K562 (cell line): ENCODE data around the gene ANKDD1A. TPM values are rescaled to one million over a fixed set of nuclear protein-coding genes. Genes with fewer than 3 reads are reported as not detected.

Source experiments
- CAMTA2 ChIP-seq: fragments of 250-450 bp; sonication (Bioruptor Pico); conservative IDR thresholded peaks from 2 replicates; pipeline ENCODE4 v1.5.1; 2022
- CBFA2T2 ChIP-seq: fragments of 450-650 bp; conservative IDR thresholded peaks from 2 replicates; pipeline ENCODE4 v1.6.1; 2017; ENCODE audit warnings: mild to moderate bottlenecking
- DPF2 ChIP-seq: fragments of 450-650 bp; IDR thresholded peaks from 2 replicates; pipeline ENCODE4 v1.6.1; 2016
- HNRNPK ChIP-seq: fragments of 200-400 bp; formaldehyde crosslinking; IDR thresholded peaks from one replicate; pipeline ENCODE4 v1.6.1; 2018; ENCODE audit warnings: mild to moderate bottlenecking, low read depth, low read length; ENCODE audit not compliant: poor library complexity, severe bottlenecking
- HOXB6 ChIP-seq: fragments of 250-450 bp; sonication (Bioruptor Pico); IDR thresholded peaks from 2 replicates; pipeline ENCODE4 v1.5.1; 2022; ENCODE audit warnings: mild to moderate bottlenecking, borderline replicate concordance
- MBD2 ChIP-seq: sonication (generic); IDR thresholded peaks from 2 replicates; pipeline ENCODE4 v1.6.1; 2016; ENCODE audit warnings: low read depth, borderline replicate concordance
- STAG1 ChIP-seq: sonication (generic); formaldehyde crosslinking; IDR thresholded peaks from 2 replicates; pipeline ENCODE4 v1.5.0; 2020; ENCODE audit warnings: missing genetic modification reagents, borderline replicate concordance
- STAT5A ChIP-seq: IDR thresholded peaks from 2 replicates; pipeline ENCODE4 v1.6.1; 2012; ENCODE audit warnings: low read length, inconsistent platforms, borderline replicate concordance
- TGIF2 ChIP-seq: sonication (generic); formaldehyde crosslinking; IDR thresholded peaks from 2 replicates; pipeline ENCODE4 v1.8.1; 2022; ENCODE audit warnings: mild to moderate bottlenecking, missing genetic modification reagents, moderate library complexity
- ZBED1 ChIP-seq: IDR thresholded peaks from 2 replicates; pipeline ENCODE4 v1.6.1; 2014
- ZBTB17 ChIP-seq: fragments of 450-650 bp; formaldehyde crosslinking; IDR thresholded peaks from 2 replicates; pipeline ENCODE4 v1.4.0; 2020; ENCODE audit warnings: mild to moderate bottlenecking
- ZEB2 ChIP-seq: fragments of 450-650 bp; IDR thresholded peaks from 2 replicates; pipeline ENCODE4 v1.6.1; 2016
- ZNF197 ChIP-seq: fragments of 200-800 bp; sonication (Bioruptor generic); IDR thresholded peaks from 2 replicates; pipeline ENCODE4 v1.6.1; 2016; ENCODE audit warnings: low read depth, missing genetic modification characterization, missing compliant biosample characterization
- ZNF316 ChIP-seq: fragments of 450-650 bp; IDR thresholded peaks from 2 replicates; pipeline ENCODE4 v1.6.1; 2016
- polyA plus RNA-seq, 8 experiments: library from polyadenylated mRNA; depleted of rRNA in 4 of 8; stranded (reverse) in 5 of 8; unstranded in 3 of 8; fragments of >200 nt; fragmentation: Nextera tagmentation in 2 of 8; fragmentation: Illumina TruSeq in 1 of 8; extraction: Ambion mirVana in 2 of 8; extraction: Trizol in 1 of 8; gene quantifications; 2 replicates each; pipeline versions ENCODE4 v1.2.1 to v1.2.3, GENCODE V29; 2011 to 2014; ENCODE audit warnings: inconsistent platforms in 1 of 8, missing spikeins in 1 of 8
- total RNA-seq, 7 experiments: library from RNA; depleted of rRNA in 6 of 7; stranded (reverse); fragments of >200 nt in 6 of 7; fragmentation: Illumina TruSeq in 2 of 7; extraction: Trizol in 2 of 7; gene quantifications; 2 replicates each; pipeline versions ENCODE4 v1.2.1 to v1.2.3, GENCODE V29; 2011 to 2021; ENCODE audit warnings: low replicate concordance in 1 of 7
- TF ChIP-seq, protein P1 (sequence below): fragments of 250-450 bp; sonication (Bioruptor Pico); IDR thresholded peaks from 2 replicates; pipeline ENCODE4 v1.4.0; 2020; ENCODE audit warnings: mild to moderate bottlenecking, moderate library complexity
- TF ChIP-seq, protein P2 (sequence below): sonication (generic); formaldehyde crosslinking; IDR thresholded peaks from 2 replicates; pipeline ENCODE4 v1.8.0; 2022; ENCODE audit warnings: missing genetic modification reagents, mild to moderate bottlenecking, borderline replicate concordance
- TF ChIP-seq, protein P3 (sequence below): sonication (generic); formaldehyde crosslinking; IDR thresholded peaks from 2 replicates; pipeline ENCODE4 v1.8.1; 2023; ENCODE audit warnings: mild to moderate bottlenecking, missing genetic modification reagents

Gene ANKDD1A
- total and polyA plus RNA-seq, 9 of the 15 experiments (the other 6 are each of a cell fraction or from before 2014, with no cell fraction given) = 0.08 to 0.80 (median 0.43) TPM

DNA sequence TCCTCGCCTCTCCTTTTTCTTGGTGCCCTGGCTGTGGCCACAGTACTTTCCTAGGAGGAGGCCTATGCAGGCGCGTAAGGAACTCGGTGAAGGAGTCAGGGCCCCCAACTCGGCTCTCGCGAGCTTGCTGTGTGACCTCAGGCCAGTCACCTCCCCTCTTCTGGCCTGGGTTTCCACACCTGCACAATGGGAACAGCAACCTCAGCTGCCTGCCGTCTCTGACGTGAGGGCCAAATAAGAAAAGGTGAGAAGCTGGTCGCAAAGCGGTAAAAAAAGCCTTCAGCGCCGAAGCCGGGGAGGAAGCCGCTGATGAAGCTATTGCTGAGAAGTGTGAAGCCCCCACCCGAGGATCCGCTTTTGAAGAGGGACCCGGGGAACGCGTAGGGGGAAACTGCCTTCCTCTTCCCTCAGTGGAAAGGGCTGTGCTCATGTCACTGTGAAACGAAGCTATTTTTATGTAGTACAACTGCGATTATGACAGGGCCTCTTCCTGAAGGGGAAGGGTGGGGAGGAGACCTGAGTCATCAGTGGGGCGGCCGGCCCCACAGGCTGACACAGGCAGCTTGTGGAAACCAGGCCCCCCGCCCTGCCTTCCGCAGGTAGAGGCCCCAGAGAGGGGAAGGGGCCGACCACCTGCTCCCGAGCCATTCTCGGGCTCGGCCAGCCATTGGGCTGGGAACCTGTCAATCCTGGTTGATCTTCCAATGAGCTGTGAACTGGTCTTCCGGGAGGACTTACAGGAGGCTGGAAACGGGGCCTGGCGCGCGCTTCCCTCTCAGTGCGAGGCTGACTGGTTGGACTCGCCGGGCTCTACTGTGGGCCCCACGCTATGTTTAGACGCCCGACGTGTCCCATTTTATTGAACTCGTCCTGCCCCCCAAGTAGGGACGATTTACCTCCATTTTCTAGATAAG is 18.0 kb upstream of the ANKDD1A start (continued):
- TF ChIP-seq, protein P1, sequence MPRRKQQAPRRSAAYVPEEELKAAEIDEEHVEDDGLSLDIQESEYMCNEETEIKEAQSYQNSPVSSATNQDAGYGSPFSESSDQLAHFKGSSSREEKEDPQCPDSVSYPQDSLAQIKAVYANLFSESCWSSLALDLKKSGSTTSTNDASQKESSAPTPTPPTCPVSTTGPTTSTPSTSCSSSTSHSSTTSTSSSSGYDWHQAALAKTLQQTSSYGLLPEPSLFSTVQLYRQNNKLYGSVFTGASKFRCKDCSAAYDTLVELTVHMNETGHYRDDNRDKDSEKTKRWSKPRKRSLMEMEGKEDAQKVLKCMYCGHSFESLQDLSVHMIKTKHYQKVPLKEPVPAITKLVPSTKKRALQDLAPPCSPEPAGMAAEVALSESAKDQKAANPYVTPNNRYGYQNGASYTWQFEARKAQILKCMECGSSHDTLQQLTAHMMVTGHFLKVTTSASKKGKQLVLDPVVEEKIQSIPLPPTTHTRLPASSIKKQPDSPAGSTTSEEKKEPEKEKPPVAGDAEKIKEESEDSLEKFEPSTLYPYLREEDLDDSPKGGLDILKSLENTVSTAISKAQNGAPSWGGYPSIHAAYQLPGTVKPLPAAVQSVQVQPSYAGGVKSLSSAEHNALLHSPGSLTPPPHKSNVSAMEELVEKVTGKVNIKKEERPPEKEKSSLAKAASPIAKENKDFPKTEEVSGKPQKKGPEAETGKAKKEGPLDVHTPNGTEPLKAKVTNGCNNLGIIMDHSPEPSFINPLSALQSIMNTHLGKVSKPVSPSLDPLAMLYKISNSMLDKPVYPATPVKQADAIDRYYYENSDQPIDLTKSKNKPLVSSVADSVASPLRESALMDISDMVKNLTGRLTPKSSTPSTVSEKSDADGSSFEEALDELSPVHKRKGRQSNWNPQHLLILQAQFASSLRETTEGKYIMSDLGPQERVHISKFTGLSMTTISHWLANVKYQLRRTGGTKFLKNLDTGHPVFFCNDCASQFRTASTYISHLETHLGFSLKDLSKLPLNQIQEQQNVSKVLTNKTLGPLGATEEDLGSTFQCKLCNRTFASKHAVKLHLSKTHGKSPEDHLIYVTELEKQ (CRISPR knock-in tag) = no peak
- TF ChIP-seq MBD2 (peak; percentile 54; the same call in 1 of the 2 replicates), STAG1 (CRISPR knock-in tag) (no peak), ZEB2 (peak; percentile 54; the same call in 1 of the 2 replicates), ZNF316 (peak; percentile 19; the same call in 1 of the 2 replicates), DPF2 (peak; percentile 46; the same call in 1 of the 2 replicates), ZBTB17 (CRISPR knock-in tag) (no peak), CAMTA2 (CRISPR knock-in tag) (no peak), ZBED1 (no peak), TGIF2 (CRISPR knock-in tag) (no peak), ZNF197 (CRISPR knock-in tag) (no peak), CBFA2T2 (no peak), HNRNPK (no peak), STAT5A (no peak), HOXB6 (CRISPR knock-in tag) (no peak)
- TF ChIP-seq, protein P2, sequence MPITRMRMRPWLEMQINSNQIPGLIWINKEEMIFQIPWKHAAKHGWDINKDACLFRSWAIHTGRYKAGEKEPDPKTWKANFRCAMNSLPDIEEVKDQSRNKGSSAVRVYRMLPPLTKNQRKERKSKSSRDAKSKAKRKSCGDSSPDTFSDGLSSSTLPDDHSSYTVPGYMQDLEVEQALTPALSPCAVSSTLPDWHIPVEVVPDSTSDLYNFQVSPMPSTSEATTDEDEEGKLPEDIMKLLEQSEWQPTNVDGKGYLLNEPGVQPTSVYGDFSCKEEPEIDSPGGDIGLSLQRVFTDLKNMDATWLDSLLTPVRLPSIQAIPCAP (CRISPR knock-in tag) = no peak
- TF ChIP-seq, protein P3, sequence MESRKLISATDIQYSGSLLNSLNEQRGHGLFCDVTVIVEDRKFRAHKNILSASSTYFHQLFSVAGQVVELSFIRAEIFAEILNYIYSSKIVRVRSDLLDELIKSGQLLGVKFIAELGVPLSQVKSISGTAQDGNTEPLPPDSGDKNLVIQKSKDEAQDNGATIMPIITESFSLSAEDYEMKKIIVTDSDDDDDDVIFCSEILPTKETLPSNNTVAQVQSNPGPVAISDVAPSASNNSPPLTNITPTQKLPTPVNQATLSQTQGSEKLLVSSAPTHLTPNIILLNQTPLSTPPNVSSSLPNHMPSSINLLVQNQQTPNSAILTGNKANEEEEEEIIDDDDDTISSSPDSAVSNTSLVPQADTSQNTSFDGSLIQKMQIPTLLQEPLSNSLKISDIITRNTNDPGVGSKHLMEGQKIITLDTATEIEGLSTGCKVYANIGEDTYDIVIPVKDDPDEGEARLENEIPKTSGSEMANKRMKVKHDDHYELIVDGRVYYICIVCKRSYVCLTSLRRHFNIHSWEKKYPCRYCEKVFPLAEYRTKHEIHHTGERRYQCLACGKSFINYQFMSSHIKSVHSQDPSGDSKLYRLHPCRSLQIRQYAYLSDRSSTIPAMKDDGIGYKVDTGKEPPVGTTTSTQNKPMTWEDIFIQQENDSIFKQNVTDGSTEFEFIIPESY = peak; percentile 89
